HCT116 (cell line): ENCODE data around the gene INPP5K. TPM values are rescaled to one million over a fixed set of nuclear protein-coding genes. Genes with fewer than 3 reads are reported as not detected.

Source experiments
- ATAC-seq: fragments of 200-7000 bp; cut with Tn5 transposase; 2 replicates; pipeline ENCODE4 v1.9.1; 2020; ENCODE audit warnings: mild to moderate bottlenecking, moderate library complexity
- BruUV-seq: library from RNA; stranded (reverse); fragments of 400-500 nt; replicated peaks from 2 replicates; lab custom pipeline; 2021; lab: Mats Ljungman, UMichigan
- CTCF ChIA-PET: fragments of 300-600 bp; sonication (Branson Sonifier 250); formaldehyde crosslinking; loops from one replicate; lab custom pipeline; 2021; ENCODE audit warnings: antibody characterized with exemption; lab: Charles Lee
- POLR2A ChIA-PET: fragments of 300-600, 350-600 bp; sonication (Branson Sonifier 250); formaldehyde crosslinking; loops from one replicate; lab custom pipeline; 2021; ENCODE audit warnings: antibody characterized with exemption; lab: Charles Lee
- RAD21 ChIA-PET, 2 experiments: fragments of 300-600 bp; sonication (Branson Sonifier 250); formaldehyde crosslinking; loops; one replicate each; lab custom pipeline; 2023; ENCODE audit warnings: low total read pairs in 2 of 2; ENCODE audit not compliant: uncharacterized antibody in 2 of 2, unreplicated experiment in 2 of 2, low non-redundant PET in 1 of 2; lab: Charles Lee
- DNase-seq: peaks from one replicate; pipeline ENCODE4 v3.0.0-alpha.2; 2010; ENCODE audit warnings: low read depth, low spot score
- H2AFZ ChIP-seq: fragments of 200-600 bp; shearing (Covaris generic), sonication (generic); 2 replicates; pipeline ENCODE4 v1.6.1; 2017; ENCODE audit warnings: low read depth, mixed run types, mixed read lengths, antibody characterized with exemption, low read length; ENCODE audit not compliant: poor library complexity, severe bottlenecking
- H3K27ac ChIP-seq: 2 replicates; pipeline ENCODE4 v1.5.1; 2012; ENCODE audit warnings: low read depth, low read length
- H3K27me3 ChIP-seq: fragments of 200-600 bp; sonication (generic); 2 replicates; pipeline ENCODE4 v1.6.1; 2016; ENCODE audit warnings: mixed run types, low read length, mixed read lengths; ENCODE audit not compliant: insufficient read depth
- H3K36me3 ChIP-seq, 2 experiments: fragments of 200-500 bp in 1 of 2; fragments of 200-600 bp in 1 of 2; sonication (Bioruptor generic) in 1 of 2; sonication (generic) in 1 of 2; 2 replicates each; pipeline versions ENCODE4 v1.5.1 to v1.6.1; 2014 to 2016; ENCODE audit warnings: low read length in 2 of 2, inconsistent platforms in 1 of 2, mixed read lengths in 1 of 2, mixed run types in 1 of 2; ENCODE audit not compliant: insufficient read depth in 2 of 2, control insufficient read depth in 1 of 2
- H3K4me1 ChIP-seq, 2 experiments: fragments of 200-600 bp in 1 of 2; sonication (generic) in 1 of 2; 2 replicates each; pipeline versions ENCODE4 v1.5.1 to v1.6.1; 2012 to 2017; ENCODE audit warnings: low read length in 2 of 2, inconsistent platforms in 1 of 2, mild to moderate bottlenecking in 1 of 2, mixed read lengths in 1 of 2, mixed run types in 1 of 2, moderate library complexity in 1 of 2; ENCODE audit not compliant: insufficient read depth in 2 of 2, control insufficient read depth in 1 of 2
- H3K4me2 ChIP-seq: fragments of 200-600 bp; sonication (generic); 2 replicates; pipeline ENCODE4 v1.6.1; 2017; ENCODE audit warnings: mixed run types, low read length, mixed read lengths
- H3K4me3 ChIP-seq, 2 experiments: fragments of 200-600 bp in 1 of 2; sonication (generic) in 1 of 2; replicated peaks in 1 of 2; 2 replicates each; pipeline ENCODE4 v1.5.1; 2011 to 2016; ENCODE audit warnings: low read length in 2 of 2, control low read depth in 1 of 2, low read depth in 1 of 2, mild to moderate bottlenecking in 1 of 2, mixed read lengths in 1 of 2, mixed run types in 1 of 2
- H3K79me2 ChIP-seq: fragments of 200-600 bp; sonication (generic); 2 replicates; pipeline ENCODE4 v1.6.1; 2017; ENCODE audit warnings: mild to moderate bottlenecking, mixed run types, low read length, moderate library complexity, mixed read lengths; ENCODE audit not compliant: insufficient read depth
- H3K9ac ChIP-seq: fragments of 200-600 bp; sonication (generic); 2 replicates; pipeline ENCODE4 v1.6.1; 2016; ENCODE audit warnings: low read length, mixed read lengths
- H3K9me2 ChIP-seq: fragments of 200-600 bp; sonication (generic), shearing (Covaris generic); 2 replicates; pipeline ENCODE4 v1.6.1; 2017; ENCODE audit warnings: mixed run types, mild to moderate bottlenecking, moderate library complexity; ENCODE audit not compliant: insufficient read depth
- H3K9me3 ChIP-seq, 2 experiments: fragments of 200-500 bp in 1 of 2; fragments of 200-600 bp in 1 of 2; sonication (Bioruptor generic) in 1 of 2; sonication (generic) in 1 of 2; 2 replicates each; pipeline ENCODE4 v1.6.1; 2014 to 2017; ENCODE audit warnings: low read length in 2 of 2, mixed read lengths in 2 of 2, inconsistent platforms in 1 of 2, low read depth in 1 of 2, mild to moderate bottlenecking in 1 of 2, mixed run types in 1 of 2, moderate library complexity in 1 of 2; ENCODE audit not compliant: control insufficient read depth in 1 of 2, insufficient read depth in 1 of 2
- H4K20me1 ChIP-seq: fragments of 200-600 bp; sonication (generic), shearing (Covaris generic); 2 replicates; pipeline ENCODE4 v1.6.1; 2017; ENCODE audit warnings: mixed run types, mild to moderate bottlenecking, moderate library complexity; ENCODE audit not compliant: insufficient read depth
- CBX3 ChIP-seq: IDR thresholded peaks from 2 replicates; pipeline ENCODE4 v1.6.1; 2012; ENCODE audit warnings: low read depth
- EGR1 ChIP-seq: IDR thresholded peaks from 2 replicates; pipeline ENCODE4 v1.6.1; 2012; ENCODE audit warnings: low read depth
- ELF1 ChIP-seq: IDR thresholded peaks from 2 replicates; pipeline ENCODE4 v1.6.1; 2012; ENCODE audit warnings: low read depth, borderline replicate concordance
- EZH2phosphoT487 ChIP-seq: fragments of 200-600 bp; IDR thresholded peaks from 2 replicates; pipeline ENCODE4 v1.6.1; 2018; ENCODE audit warnings: antibody characterized with exemption, borderline replicate concordance
- FOSL1 ChIP-seq: IDR thresholded peaks from 2 replicates; pipeline ENCODE4 v1.6.1; 2012; ENCODE audit warnings: low read depth
- POLR2A ChIP-seq: IDR thresholded peaks from 2 replicates; pipeline ENCODE4 v1.7.0; 2011; ENCODE audit warnings: borderline replicate concordance; ENCODE audit not compliant: insufficient read depth, insufficient read length; ENCODE audit errors: extremely low read depth
- RAD21 ChIP-seq: IDR thresholded peaks from 2 replicates; pipeline ENCODE4 v1.6.1; 2012; ENCODE audit warnings: low read depth, mild to moderate bottlenecking
- intact Hi-C: fragments of 100-400 bp; cut with micrococcal nuclease; formaldehyde crosslinking; loops from 2 replicates; pipeline ENCODE4 v1.10.0; 2022
- total RNA-seq: library from RNA; stranded (reverse); gene quantifications from one replicate; pipeline ENCODE4 v1.2.1, GENCODE V29; 2021; ENCODE audit not compliant: unreplicated experiment
- TF ChIP-seq, protein P1 (sequence below): IDR thresholded peaks from 2 replicates; pipeline ENCODE4 v1.6.1; 2012
- TF ChIP-seq, protein P2 (sequence below), 3 experiments: fragments of 200-600 bp in 1 of 3; sonication (generic) in 1 of 3; IDR thresholded peaks in 2 of 3; conservative IDR thresholded peaks in 1 of 3; 2 replicates each; pipeline ENCODE4 v1.5.1; 2012 to 2017; ENCODE audit warnings: low read depth in 2 of 3, low read length in 2 of 3, antibody characterized with exemption in 1 of 3, borderline replicate concordance in 1 of 3, control low read depth in 1 of 3, mild to moderate bottlenecking in 1 of 3, mixed read lengths in 1 of 3, mixed run types in 1 of 3, moderate library complexity in 1 of 3; ENCODE audit not compliant: insufficient read depth in 1 of 3

INPP5K gene
- total RNA-seq, 1 experiment from 2014 or later, result 25.6 TPM

- BruUV-seq, result no TSS peak
- Histone ChIP-seq H2AFZ (no peak overlapping the region), H3K9me2 (no peaks in the 10 kb centered on the region), H3K4me2 (no peak overlapping the region), H3K27ac (no peak overlapping the region), H3K79me2 (peaks cover 4% of the 10 kb centered on the region; the same call in 1 of the 2 replicates), H3K27me3 (no peaks in the 10 kb centered on the region), H3K4me1 (no peaks in the 10 kb centered on the region), H3K4me3 (no peak overlapping the region), H3K9me3 (no peaks in the 10 kb centered on the region)
- ATAC-seq, result no peak
- intact Hi-C loops, result no loop called here
- RAD21 ChIA-PET, result no interaction called here
- TF ChIP-seq, protein P1, sequence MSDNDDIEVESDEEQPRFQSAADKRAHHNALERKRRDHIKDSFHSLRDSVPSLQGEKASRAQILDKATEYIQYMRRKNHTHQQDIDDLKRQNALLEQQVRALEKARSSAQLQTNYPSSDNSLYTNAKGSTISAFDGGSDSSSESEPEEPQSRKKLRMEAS, result no peak
- TF ChIP-seq RAD21, result no peak
- no peak for TF ChIP-seq EGR1
- no peak for TF ChIP-seq EZH2phosphoT487
- TF ChIP-seq CBX3, result no peak
- TF ChIP-seq FOSL1, result no peak
- no peak for TF ChIP-seq POLR2A
- no peak for TF ChIP-seq ELF1
- TF ChIP-seq, protein P2, sequence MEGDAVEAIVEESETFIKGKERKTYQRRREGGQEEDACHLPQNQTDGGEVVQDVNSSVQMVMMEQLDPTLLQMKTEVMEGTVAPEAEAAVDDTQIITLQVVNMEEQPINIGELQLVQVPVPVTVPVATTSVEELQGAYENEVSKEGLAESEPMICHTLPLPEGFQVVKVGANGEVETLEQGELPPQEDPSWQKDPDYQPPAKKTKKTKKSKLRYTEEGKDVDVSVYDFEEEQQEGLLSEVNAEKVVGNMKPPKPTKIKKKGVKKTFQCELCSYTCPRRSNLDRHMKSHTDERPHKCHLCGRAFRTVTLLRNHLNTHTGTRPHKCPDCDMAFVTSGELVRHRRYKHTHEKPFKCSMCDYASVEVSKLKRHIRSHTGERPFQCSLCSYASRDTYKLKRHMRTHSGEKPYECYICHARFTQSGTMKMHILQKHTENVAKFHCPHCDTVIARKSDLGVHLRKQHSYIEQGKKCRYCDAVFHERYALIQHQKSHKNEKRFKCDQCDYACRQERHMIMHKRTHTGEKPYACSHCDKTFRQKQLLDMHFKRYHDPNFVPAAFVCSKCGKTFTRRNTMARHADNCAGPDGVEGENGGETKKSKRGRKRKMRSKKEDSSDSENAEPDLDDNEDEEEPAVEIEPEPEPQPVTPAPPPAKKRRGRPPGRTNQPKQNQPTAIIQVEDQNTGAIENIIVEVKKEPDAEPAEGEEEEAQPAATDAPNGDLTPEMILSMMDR (IDR thresholded peaks at IDR 0.05 in 2 of 3, conservative IDR thresholded peaks at IDR 0.05 in 1 of 3; ENCODE audit: borderline replicate concordance in 1 of 3, insufficient read depth in 1 of 3, low read depth in 2 of 3, low read length in 2 of 3), result no peak
- TF ChIP-seq, all 23 proteins: peak for 0
- DNase-seq, result no peak
- Histone ChIP-seq H3K9ac (no peak overlapping the region), H3K36me3 (peaks cover 21 to 37% of the 10 kb centered on the region in 2 experiments; a peak in 3 of 4 replicates), H4K20me1 (no peaks in the 10 kb centered on the region)
- POLR2A ChIA-PET, result interaction anchor here (1.9 kb wide), 1 partner anchor 9 kb away, joined by 8 read pairs; no protein-coding TSS in a partner anchor
- CTCF ChIA-PET, result no interaction called here
These were observed 44.2 kb downstream of the INPP5K start for GRCh38 chr17:1471911-1472821.
